WTC11 (cell line): ENCODE measurements around the gene MRPS14. TPM values are rescaled to one million over a fixed set of nuclear protein-coding genes. Genes with fewer than 3 reads are reported as not detected.

Experiments
- ATAC-seq: fragments of 200-7000 bp; cut with Tn5 transposase; 2 replicates; pipeline ENCODE4 v1.10.0; 2021; ENCODE audit warnings: mild to moderate bottlenecking, moderate library complexity
- CTCF ChIA-PET: fragments of 300-600 bp; sonication (Branson Sonifier 250); formaldehyde crosslinking; loops from one replicate; lab custom pipeline; 2021; ENCODE audit warnings: antibody characterized with exemption; lab: Charles Lee
- POLR2A ChIA-PET: fragments of 350-600 bp; sonication (Branson Sonifier 250); formaldehyde crosslinking; loops from one replicate; lab custom pipeline; 2021; ENCODE audit warnings: antibody characterized with exemption; lab: Charles Lee
- DNase-seq: peaks from one replicate; pipeline ENCODE4 v3.0.0; 2021; ENCODE audit warnings: low spot score
- H3K27ac Mint-ChIP-seq: 2 replicates; pipeline ENCODE4 v1.8.0; 2021; ENCODE audit warnings: mixed read lengths
- H3K27me3 Mint-ChIP-seq: 2 replicates; pipeline ENCODE4 v1.8.0; 2021; ENCODE audit warnings: low read depth, mild to moderate bottlenecking, moderate library complexity, mixed read lengths
- H3K36me3 Mint-ChIP-seq: 2 replicates; pipeline ENCODE4 v1.8.0; 2021; ENCODE audit warnings: mixed read lengths
- H3K4me1 Mint-ChIP-seq: 2 replicates; pipeline ENCODE4 v1.8.0; 2022; ENCODE audit warnings: mixed read lengths
- H3K4me3 Mint-ChIP-seq: 2 replicates; pipeline ENCODE4 v1.8.0; 2021; ENCODE audit warnings: mild to moderate bottlenecking, moderate library complexity, mixed read lengths
- H3K9me3 Mint-ChIP-seq: 2 replicates; pipeline ENCODE4 v1.8.0; 2021; ENCODE audit warnings: mixed read lengths
- ELF4 ChIP-seq: sonication (generic); formaldehyde crosslinking; IDR thresholded peaks from 2 replicates; pipeline ENCODE4 v1.8.1; 2022; ENCODE audit warnings: low read depth, mild to moderate bottlenecking, moderate library complexity, missing genetic modification reagents
- JUN ChIP-seq: sonication (generic); formaldehyde crosslinking; IDR thresholded peaks from 2 replicates; pipeline ENCODE4 v1.8.0; 2023; ENCODE audit warnings: mild to moderate bottlenecking, missing genetic modification reagents
- MYBL2 ChIP-seq: sonication (generic); formaldehyde crosslinking; IDR thresholded peaks from 2 replicates; pipeline ENCODE4 v1.8.1; 2023; ENCODE audit warnings: mild to moderate bottlenecking, moderate library complexity, missing genetic modification reagents
- NFATC4 ChIP-seq: fragments of 250-450 bp; sonication (Bioruptor Pico); IDR thresholded peaks from 2 replicates; pipeline ENCODE4 v1.9.0; 2021; ENCODE audit warnings: mild to moderate bottlenecking
- NR1H2 ChIP-seq: sonication (generic); formaldehyde crosslinking; IDR thresholded peaks from 2 replicates; pipeline ENCODE4 v1.9.0; 2021; ENCODE audit warnings: mild to moderate bottlenecking, moderate library complexity, missing genetic modification reagents
- NR2C2 ChIP-seq: sonication (generic); formaldehyde crosslinking; IDR thresholded peaks from 2 replicates; pipeline ENCODE4 v1.8.0; 2022; ENCODE audit warnings: mild to moderate bottlenecking, missing genetic modification reagents
- OVOL2 ChIP-seq: fragments of 250-450 bp; sonication (Bioruptor Pico); IDR thresholded peaks from 2 replicates; pipeline ENCODE4 v1.9.0; 2021; ENCODE audit warnings: mild to moderate bottlenecking, borderline replicate concordance
- RELA ChIP-seq: sonication (generic); formaldehyde crosslinking; IDR thresholded peaks from 2 replicates; pipeline ENCODE4 v1.8.1; 2022; ENCODE audit warnings: missing genetic modification reagents, mild to moderate bottlenecking, borderline replicate concordance
- TEAD4 ChIP-seq: sonication (generic); formaldehyde crosslinking; IDR thresholded peaks from 2 replicates; pipeline ENCODE4 v1.8.0; 2022; ENCODE audit warnings: mild to moderate bottlenecking, missing genetic modification reagents
- TP53 ChIP-seq: sonication (generic); formaldehyde crosslinking; IDR thresholded peaks from 2 replicates; pipeline ENCODE4 v1.8.1; 2023; ENCODE audit warnings: mild to moderate bottlenecking, missing genetic modification reagents
- total RNA-seq: library from RNA; stranded (reverse); gene quantifications from 3 replicates; pipeline ENCODE4 v1.2.3, GENCODE V29; 2021
- TF ChIP-seq, protein P1 (sequence below): fragments of 250-450 bp; sonication (Bioruptor Pico); IDR thresholded peaks from 2 replicates; pipeline ENCODE4 v1.9.0; 2021; ENCODE audit warnings: mild to moderate bottlenecking
- TF ChIP-seq, protein P2 (sequence below): sonication (generic); formaldehyde crosslinking; IDR thresholded peaks from 2 replicates; pipeline ENCODE4 v1.8.0; 2022; ENCODE audit warnings: mild to moderate bottlenecking, missing genetic modification reagents
- TF ChIP-seq, protein P3 (sequence below): sonication (generic); formaldehyde crosslinking; IDR thresholded peaks from 2 replicates; pipeline ENCODE4 v1.8.1; 2023; ENCODE audit warnings: mild to moderate bottlenecking, missing genetic modification reagents, moderate library complexity
- TF ChIP-seq, protein P4 (sequence below): sonication (generic); formaldehyde crosslinking; IDR thresholded peaks from 2 replicates; pipeline ENCODE4 v1.8.0; 2023; ENCODE audit warnings: missing genetic modification reagents, mild to moderate bottlenecking, borderline replicate concordance
- TF ChIP-seq, protein P5 (sequence below): sonication (generic); formaldehyde crosslinking; IDR thresholded peaks from 2 replicates; pipeline ENCODE4 v1.8.0; 2022; ENCODE audit warnings: mild to moderate bottlenecking, missing genetic modification reagents
- TF ChIP-seq, protein P6 (sequence below): sonication (generic); formaldehyde crosslinking; conservative IDR thresholded peaks from 2 replicates; pipeline ENCODE4 v1.8.1; 2022; ENCODE audit warnings: mild to moderate bottlenecking, missing genetic modification reagents
- TF ChIP-seq, protein P7 (sequence below): fragments of 250-450 bp; sonication (Bioruptor Pico); conservative IDR thresholded peaks from 2 replicates; pipeline ENCODE4 v1.9.0; 2021; ENCODE audit warnings: mild to moderate bottlenecking
- TF ChIP-seq, protein P8 (sequence below): sonication (generic); formaldehyde crosslinking; IDR thresholded peaks from 2 replicates; pipeline ENCODE4 v1.8.0; 2023; ENCODE audit warnings: mild to moderate bottlenecking, missing genetic modification reagents
- TF ChIP-seq, protein P9 (sequence below): sonication (generic); formaldehyde crosslinking; IDR thresholded peaks from 2 replicates; pipeline ENCODE4 v1.8.1; 2023; ENCODE audit warnings: mild to moderate bottlenecking, moderate library complexity, missing genetic modification reagents

Gene MRPS14
- total RNA-seq, 1 experiment from 2014 or later: 30.4 TPM

DNA sequence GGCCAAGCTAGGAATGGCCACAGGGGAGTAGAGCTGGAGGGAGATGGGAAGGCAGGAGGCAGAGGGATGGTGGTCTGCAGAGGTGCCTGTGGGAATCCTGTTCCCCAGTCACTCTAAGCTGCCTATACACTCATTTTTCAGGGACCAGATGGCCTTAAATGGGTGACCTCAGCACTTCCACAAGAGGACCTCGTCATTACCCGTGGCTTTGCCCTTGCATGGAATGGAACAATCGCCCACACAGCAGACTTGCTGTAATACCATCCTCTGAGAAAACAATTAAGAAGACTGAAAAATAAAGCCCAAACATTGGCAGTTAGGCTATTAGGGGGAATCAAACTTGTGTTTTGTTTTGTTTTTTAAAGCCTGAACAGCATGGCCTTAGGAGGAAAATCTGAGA is 31.5 kb upstream of the MRPS14 start:
- H3K27ac Mint-ChIP-seq: no peak overlapping the region
- H3K27me3 Mint-ChIP-seq: no peaks in the 10 kb centered on the region
- ATAC-seq (no peak), DNase-seq (no peak)
- CTCF ChIA-PET: interaction anchor here (0.8 to 1.9 kb wide), 3 partner anchors 25 to 97 kb away, joined by 3 to 5 read pairs (median 3); no protein-coding TSS in a partner anchor
- TF ChIP-seq, protein P1, sequence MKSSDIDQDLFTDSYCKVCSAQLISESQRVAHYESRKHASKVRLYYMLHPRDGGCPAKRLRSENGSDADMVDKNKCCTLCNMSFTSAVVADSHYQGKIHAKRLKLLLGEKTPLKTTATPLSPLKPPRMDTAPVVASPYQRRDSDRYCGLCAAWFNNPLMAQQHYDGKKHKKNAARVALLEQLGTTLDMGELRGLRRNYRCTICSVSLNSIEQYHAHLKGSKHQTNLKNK (CRISPR knock-in tag): no peak
- TF ChIP-seq TEAD4 (CRISPR knock-in tag) (no peak), TP53 (CRISPR knock-in tag) (no peak), MYBL2 (CRISPR knock-in tag) (no peak), JUN (CRISPR knock-in tag) (no peak), RELA (CRISPR knock-in tag) (no peak), NR1H2 (no peak)
- TF ChIP-seq, protein P2, sequence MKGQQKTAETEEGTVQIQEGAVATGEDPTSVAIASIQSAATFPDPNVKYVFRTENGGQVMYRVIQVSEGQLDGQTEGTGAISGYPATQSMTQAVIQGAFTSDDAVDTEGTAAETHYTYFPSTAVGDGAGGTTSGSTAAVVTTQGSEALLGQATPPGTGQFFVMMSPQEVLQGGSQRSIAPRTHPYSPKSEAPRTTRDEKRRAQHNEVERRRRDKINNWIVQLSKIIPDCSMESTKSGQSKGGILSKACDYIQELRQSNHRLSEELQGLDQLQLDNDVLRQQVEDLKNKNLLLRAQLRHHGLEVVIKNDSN (CRISPR knock-in tag): no peak
- TF ChIP-seq, protein P3, sequence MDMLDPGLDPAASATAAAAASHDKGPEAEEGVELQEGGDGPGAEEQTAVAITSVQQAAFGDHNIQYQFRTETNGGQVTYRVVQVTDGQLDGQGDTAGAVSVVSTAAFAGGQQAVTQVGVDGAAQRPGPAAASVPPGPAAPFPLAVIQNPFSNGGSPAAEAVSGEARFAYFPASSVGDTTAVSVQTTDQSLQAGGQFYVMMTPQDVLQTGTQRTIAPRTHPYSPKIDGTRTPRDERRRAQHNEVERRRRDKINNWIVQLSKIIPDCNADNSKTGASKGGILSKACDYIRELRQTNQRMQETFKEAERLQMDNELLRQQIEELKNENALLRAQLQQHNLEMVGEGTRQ: no peak
- TF ChIP-seq, protein P4, sequence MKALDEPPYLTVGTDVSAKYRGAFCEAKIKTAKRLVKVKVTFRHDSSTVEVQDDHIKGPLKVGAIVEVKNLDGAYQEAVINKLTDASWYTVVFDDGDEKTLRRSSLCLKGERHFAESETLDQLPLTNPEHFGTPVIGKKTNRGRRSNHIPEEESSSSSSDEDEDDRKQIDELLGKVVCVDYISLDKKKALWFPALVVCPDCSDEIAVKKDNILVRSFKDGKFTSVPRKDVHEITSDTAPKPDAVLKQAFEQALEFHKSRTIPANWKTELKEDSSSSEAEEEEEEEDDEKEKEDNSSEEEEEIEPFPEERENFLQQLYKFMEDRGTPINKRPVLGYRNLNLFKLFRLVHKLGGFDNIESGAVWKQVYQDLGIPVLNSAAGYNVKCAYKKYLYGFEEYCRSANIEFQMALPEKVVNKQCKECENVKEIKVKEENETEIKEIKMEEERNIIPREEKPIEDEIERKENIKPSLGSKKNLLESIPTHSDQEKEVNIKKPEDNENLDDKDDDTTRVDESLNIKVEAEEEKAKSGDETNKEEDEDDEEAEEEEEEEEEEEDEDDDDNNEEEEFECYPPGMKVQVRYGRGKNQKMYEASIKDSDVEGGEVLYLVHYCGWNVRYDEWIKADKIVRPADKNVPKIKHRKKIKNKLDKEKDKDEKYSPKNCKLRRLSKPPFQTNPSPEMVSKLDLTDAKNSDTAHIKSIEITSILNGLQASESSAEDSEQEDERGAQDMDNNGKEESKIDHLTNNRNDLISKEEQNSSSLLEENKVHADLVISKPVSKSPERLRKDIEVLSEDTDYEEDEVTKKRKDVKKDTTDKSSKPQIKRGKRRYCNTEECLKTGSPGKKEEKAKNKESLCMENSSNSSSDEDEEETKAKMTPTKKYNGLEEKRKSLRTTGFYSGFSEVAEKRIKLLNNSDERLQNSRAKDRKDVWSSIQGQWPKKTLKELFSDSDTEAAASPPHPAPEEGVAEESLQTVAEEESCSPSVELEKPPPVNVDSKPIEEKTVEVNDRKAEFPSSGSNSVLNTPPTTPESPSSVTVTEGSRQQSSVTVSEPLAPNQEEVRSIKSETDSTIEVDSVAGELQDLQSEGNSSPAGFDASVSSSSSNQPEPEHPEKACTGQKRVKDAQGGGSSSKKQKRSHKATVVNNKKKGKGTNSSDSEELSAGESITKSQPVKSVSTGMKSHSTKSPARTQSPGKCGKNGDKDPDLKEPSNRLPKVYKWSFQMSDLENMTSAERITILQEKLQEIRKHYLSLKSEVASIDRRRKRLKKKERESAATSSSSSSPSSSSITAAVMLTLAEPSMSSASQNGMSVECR (CRISPR knock-in tag): no peak
- TF ChIP-seq, protein P5, sequence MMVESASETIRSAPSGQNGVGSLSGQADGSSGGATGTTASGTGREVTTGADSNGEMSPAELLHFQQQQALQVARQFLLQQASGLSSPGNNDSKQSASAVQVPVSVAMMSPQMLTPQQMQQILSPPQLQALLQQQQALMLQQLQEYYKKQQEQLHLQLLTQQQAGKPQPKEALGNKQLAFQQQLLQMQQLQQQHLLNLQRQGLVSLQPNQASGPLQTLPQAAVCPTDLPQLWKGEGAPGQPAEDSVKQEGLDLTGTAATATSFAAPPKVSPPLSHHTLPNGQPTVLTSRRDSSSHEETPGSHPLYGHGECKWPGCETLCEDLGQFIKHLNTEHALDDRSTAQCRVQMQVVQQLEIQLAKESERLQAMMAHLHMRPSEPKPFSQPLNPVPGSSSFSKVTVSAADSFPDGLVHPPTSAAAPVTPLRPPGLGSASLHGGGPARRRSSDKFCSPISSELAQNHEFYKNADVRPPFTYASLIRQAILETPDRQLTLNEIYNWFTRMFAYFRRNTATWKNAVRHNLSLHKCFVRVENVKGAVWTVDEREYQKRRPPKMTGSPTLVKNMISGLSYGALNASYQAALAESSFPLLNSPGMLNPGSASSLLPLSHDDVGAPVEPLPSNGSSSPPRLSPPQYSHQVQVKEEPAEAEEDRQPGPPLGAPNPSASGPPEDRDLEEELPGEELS (CRISPR knock-in tag): no peak
- no peaks in the 10 kb centered on the region for H3K4me1 Mint-ChIP-seq
- peaks cover 9% of the 10 kb centered on the region for H3K9me3 Mint-ChIP-seq
- no peak overlapping the region for H3K4me3 Mint-ChIP-seq
- H3K36me3 Mint-ChIP-seq: no peaks in the 10 kb centered on the region
- POLR2A ChIA-PET: interaction anchor here (0.8 kb wide), 1 partner anchor 13 kb away, joined by 3 read pairs; the partner anchor contains the start of gene TNN

DNA sequence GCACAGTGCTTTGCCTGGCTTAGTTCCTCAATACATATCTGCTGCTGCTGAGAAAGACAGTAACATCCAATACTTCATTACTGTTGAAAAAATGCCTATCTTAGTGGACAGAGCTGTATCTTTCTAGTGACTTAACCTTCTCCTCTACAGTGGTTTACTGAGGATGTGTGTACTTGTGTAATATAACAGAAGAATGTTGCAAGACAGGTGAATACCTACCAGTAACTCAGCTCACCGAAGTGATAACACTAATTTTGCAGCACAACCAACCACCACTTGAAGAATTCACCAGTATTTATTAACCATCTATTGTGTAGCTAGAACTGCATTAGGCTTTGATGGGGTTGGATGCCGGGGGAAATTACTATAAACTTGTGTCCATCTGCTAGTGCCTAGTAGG is 27.8 kb upstream of the MRPS14 start:
- ChIA-PET POLR2A (no interaction called here), CTCF (interaction anchor here (1.2 to 1.5 kb wide), 2 partner anchors 21 to 23 kb away, joined by 3 to 4 read pairs; no protein-coding TSS in a partner anchor)
- TF ChIP-seq OVOL2 (no peak), NFATC4 (CRISPR knock-in tag) (no peak), MYBL2 (CRISPR knock-in tag) (no peak), NR2C2 (CRISPR knock-in tag) (no peak), ELF4 (CRISPR knock-in tag) (no peak), RELA (CRISPR knock-in tag) (no peak)
- TF ChIP-seq, protein P6, sequence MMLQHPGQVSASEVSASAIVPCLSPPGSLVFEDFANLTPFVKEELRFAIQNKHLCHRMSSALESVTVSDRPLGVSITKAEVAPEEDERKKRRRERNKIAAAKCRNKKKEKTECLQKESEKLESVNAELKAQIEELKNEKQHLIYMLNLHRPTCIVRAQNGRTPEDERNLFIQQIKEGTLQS: no peak
- TF ChIP-seq, protein P7, sequence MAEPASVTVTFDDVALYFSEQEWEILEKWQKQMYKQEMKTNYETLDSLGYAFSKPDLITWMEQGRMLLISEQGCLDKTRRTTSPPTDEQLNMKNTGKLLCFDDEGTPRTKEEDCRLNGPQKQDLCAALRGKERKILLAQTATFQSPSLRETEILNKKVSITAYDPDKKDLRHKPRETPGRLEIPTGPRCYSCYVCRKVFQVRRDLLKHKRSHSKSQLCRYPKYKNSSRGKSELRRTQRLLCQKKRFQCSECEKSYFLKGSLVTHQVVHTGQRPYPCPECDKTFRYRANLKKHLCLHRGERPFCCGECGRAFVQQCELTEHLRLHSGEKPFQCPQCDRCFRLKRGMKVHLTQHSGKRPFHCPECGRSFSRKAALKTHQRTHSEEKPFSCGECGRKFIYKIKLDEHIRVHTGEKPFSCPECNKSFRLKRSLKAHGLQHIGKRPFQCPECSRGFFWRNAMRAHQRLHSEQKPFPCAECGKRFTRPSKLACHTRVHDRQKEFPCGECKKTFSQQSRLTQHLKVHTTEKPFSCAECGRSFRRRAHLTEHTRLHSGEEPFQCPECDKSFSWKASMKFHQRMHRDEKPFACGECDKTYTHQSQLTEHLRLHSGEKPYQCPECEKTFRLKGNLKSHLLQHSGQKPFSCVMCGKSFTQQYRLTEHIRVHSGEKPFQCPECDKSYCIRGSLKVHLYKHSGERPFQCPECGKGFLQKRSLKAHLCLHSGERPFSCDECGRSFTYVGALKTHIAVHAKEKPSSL: no peak
- TF ChIP-seq, protein P8, sequence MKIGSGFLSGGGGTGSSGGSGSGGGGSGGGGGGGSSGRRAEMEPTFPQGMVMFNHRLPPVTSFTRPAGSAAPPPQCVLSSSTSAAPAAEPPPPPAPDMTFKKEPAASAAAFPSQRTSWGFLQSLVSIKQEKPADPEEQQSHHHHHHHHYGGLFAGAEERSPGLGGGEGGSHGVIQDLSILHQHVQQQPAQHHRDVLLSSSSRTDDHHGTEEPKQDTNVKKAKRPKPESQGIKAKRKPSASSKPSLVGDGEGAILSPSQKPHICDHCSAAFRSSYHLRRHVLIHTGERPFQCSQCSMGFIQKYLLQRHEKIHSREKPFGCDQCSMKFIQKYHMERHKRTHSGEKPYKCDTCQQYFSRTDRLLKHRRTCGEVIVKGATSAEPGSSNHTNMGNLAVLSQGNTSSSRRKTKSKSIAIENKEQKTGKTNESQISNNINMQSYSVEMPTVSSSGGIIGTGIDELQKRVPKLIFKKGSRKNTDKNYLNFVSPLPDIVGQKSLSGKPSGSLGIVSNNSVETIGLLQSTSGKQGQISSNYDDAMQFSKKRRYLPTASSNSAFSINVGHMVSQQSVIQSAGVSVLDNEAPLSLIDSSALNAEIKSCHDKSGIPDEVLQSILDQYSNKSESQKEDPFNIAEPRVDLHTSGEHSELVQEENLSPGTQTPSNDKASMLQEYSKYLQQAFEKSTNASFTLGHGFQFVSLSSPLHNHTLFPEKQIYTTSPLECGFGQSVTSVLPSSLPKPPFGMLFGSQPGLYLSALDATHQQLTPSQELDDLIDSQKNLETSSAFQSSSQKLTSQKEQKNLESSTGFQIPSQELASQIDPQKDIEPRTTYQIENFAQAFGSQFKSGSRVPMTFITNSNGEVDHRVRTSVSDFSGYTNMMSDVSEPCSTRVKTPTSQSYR (CRISPR knock-in tag): no peak
- TF ChIP-seq, protein P9, sequence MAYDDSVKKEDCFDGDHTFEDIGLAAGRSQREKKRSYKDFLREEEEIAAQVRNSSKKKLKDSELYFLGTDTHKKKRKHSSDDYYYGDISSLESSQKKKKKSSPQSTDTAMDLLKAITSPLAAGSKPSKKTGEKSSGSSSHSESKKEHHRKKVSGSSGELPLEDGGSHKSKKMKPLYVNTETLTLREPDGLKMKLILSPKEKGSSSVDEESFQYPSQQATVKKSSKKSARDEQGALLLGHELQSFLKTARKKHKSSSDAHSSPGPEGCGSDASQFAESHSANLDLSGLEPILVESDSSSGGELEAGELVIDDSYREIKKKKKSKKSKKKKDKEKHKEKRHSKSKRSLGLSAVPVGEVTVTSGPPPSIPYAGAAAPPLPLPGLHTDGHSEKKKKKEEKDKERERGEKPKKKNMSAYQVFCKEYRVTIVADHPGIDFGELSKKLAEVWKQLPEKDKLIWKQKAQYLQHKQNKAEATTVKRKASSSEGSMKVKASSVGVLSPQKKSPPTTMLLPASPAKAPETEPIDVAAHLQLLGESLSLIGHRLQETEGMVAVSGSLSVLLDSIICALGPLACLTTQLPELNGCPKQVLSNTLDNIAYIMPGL (CRISPR knock-in tag): no peak
- H3K4me3 Mint-ChIP-seq: no peak overlapping the region
- no peaks in the 10 kb centered on the region for H3K36me3 Mint-ChIP-seq
- H3K27ac Mint-ChIP-seq: no peak overlapping the region
- peaks cover 4% of the 10 kb centered on the region for H3K9me3 Mint-ChIP-seq
- H3K4me1 Mint-ChIP-seq: no peaks in the 10 kb centered on the region
- DNase-seq (no peak), ATAC-seq (no peak)
- no peaks in the 10 kb centered on the region for H3K27me3 Mint-ChIP-seq
